Fibroblast of peridontal ligament (primary cell): ENCODE data around the gene NPC2.

Experiments used
- DNase-seq: peaks from one replicate; pipeline ENCODE4 v3.0.0-alpha.2; 2010; ENCODE audit errors: extremely low read depth

Gene NPC2

DNA sequence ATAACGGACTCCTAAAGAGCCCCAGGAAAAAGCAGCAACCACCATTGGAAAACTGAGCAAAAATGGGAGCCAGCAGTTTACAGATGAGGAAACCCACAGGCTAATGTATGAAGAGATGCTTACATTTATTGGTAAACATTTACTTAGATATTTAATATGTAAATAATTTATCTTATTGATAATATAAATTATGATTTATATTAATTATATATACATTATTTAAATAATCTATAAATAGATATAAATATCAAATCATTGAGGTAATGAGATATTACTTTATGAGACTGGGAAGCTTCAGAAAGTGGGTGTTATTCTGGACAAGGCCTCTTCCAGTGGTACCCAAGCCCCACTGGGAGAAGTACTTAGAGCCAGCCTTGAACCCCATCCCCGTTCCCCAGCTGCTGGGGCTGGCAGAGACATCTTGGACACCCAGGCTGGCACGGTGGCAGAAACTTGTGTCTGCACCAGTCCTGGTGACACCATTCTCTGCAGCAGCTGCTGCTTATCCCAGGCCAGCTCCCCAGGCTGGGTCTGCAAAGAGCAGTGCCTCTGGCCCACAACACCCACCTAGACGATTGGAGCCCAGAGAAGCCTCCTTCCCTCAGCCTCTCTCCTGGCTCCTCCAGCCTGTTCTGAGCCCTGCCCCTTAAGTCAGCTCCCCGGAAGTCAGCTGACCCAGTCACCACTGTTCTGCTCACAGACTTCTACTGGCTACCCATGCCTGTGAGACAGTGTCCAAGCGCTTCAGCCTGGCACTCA is 26.4 kb upstream of the NPC2 start:
- DNase-seq, result no peak

DNA sequence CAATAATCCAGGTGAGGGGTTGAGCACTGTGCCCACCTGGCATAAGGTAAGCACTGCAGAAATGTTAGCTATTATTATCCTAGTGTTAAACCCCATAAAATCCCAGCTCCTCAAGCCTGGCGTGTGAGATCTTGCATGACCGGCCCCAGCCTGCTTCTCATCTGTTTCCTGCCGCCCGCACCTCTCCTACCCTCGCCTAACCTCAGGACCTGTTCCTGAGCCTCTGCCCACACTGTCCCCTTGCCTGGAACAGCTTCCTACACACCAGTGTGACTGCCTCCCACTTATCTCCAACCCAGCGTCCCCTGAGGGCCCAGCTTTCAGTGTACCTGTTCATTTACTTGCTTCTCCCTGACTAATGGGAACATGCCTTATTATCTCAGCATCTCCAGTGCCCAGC is 25.1 kb upstream of the NPC2 start:
- DNase-seq, result no peak

- DNase-seq, result no peak
Measured at GRCh38 chr14:74517731-74518130, 24.6 kb upstream of the NPC2 start.

- no peak for DNase-seq
Measured at GRCh38 chr14:74516451-74517160, 23.5 kb upstream of the NPC2 start.

GRCh38 chr14:74515891-74516412 is 22.8 kb upstream of the NPC2 start:
- no peak for DNase-seq

DNA sequence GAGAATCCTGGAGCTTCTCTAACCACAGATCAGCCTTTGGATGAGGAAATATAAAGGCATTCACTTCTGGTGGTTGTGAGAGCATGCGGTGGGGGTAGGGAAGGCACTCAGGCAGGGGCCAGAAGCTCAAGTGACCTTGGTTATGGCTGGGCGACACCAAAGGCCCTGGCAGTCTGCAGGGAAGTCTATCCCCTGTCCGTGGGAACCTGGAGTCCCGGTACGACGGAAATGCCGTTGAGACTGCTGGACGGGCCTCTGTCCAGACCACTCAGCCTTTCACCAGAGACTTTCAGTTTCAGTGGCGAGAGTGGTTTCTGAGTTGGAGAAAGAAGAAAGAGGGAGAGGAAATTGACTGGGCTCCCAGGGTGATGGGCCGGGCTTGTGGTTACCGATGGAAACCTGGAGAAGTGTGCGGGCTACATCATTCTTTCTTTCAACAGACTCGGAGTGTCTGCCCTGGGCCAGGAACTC is 21.4 kb upstream of the NPC2 start:
- DNase-seq, result peak; percentile 83

GRCh38 chr14:74511966-74512830 is 19.1 kb upstream of the NPC2 start:
- no peak for DNase-seq

GRCh38 chr14:74510959-74511409 is 17.9 kb upstream of the NPC2 start:
- DNase-seq, result peak; percentile 67

- peak; percentile 4 for DNase-seq
Measured at GRCh38 chr14:74510223-74510931, 17.3 kb upstream of the NPC2 start.

GRCh38 chr14:74509587-74510222 is 16.6 kb upstream of the NPC2 start:
- DNase-seq, result no peak

- no peak for DNase-seq
Measured at GRCh38 chr14:74508844-74509428, 15.8 kb upstream of the NPC2 start.

- DNase-seq, result no peak
Measured at GRCh38 chr14:74508292-74508731, 15.2 kb upstream of the NPC2 start.

DNA sequence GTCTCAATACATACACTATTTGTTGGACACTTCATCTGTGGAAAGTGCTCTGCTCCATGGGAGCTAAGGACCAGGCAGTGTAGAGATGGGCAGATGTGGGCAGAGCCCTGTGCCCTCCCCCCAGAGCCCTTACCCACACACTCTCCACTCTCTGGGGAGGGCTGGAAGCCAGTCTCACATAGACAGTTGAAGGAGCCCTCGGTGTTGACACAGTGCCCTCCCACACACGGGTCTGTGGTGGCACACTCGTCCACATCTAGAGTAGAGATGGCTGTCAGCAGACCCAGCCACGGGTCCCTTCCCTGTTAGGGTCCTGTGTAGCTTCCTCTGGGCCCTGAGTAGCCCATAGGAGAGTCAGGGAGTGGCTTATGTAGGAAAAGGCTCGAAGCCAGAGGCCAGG is 14.7 kb upstream of the NPC2 start:
- DNase-seq, result no peak

GRCh38 chr14:74507085-74507484 is 14.0 kb upstream of the NPC2 start:
- no peak for DNase-seq

DNA sequence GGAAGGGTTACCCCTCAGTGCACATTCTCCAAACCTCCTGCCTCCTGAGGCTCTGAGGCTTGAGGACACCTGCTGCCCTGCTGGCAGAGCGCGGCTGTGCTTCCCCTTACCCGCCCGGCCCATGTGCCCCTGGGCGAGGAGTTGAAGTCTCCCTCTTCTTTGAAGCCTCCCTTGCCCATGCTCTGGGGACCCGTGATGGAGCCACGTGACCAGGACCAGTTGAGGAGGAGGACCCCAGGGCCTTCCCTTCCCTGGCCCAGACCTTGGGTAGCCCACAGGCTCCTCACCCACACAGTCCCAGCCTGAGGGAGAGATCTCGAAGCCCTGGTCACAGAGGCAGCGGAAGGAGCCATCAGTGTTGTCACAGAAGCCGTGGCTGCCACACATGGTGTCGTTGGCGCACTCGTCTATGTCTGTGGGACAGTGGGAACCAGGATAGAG is 13.3 kb upstream of the NPC2 start:
- no peak for DNase-seq

DNA sequence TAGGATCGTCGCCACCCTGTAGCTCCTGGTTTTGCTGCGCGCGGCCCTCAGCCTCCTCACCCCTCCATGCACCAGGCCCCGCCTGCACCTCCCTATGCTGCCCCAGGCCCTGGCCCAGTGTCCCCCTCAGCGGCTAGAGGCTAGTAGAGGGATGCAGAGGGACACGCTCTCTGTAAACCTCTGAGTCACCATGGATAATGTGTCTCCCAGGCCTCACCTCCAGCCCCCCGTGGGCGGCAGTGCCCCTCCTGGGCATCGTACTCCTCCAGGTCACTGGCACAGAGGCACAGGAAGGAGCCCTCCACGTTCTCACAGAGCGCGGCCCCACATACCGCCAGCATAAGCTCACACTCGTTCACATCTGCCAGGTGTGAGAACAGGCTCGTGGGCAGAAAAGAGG is 12.7 kb upstream of the NPC2 start:
- DNase-seq, result no peak

GRCh38 chr14:74504874-74505720 is 12.0 kb upstream of the NPC2 start:
- DNase-seq, result no peak

DNA sequence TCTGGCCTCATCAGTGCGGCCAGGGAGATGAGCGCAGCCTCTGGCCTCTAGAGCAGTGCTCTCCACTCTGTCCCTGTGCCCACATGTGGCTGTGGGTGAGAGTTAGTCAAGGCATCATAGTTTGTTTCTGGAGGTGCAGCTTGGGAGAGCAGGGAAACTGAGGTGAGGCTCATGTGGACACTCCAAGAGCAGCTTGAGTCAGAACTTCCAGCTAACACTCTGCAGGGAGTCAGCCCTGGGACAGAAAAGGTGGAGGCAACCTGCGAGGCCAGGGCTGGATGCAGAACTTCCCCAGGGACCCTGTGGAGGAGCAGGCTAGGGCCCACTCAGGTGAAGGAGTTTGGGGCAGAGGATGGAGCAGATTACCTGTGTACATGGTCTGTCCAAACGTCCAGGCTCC is 11.3 kb upstream of the NPC2 start:
- DNase-seq, result no peak

GRCh38 chr14:74503938-74504335 is 10.8 kb upstream of the NPC2 start:
- no peak for DNase-seq
